HepG2 (cell line): ENCODE measurements around the gene DDX50. TPM values are rescaled to one million over a fixed set of nuclear protein-coding genes. Genes with fewer than 3 reads are reported as not detected.
A peak's percentile ranks its signal among the peaks of the same experiment; 100 is the strongest.

Experiments used
- BCL6 ChIP-seq: IDR thresholded peaks from 2 replicates; pipeline ENCODE4 v1.6.1; 2016; ENCODE audit warnings: missing genetic modification reagents, missing compliant biosample characterization
- CENPX ChIP-seq: sonication (generic); formaldehyde crosslinking; IDR thresholded peaks from 2 replicates; pipeline ENCODE4 v1.9.0; 2021; ENCODE audit warnings: mild to moderate bottlenecking, missing genetic modification reagents, moderate library complexity
- IKZF1 ChIP-seq: fragments of 450-650 bp; IDR thresholded peaks from 2 replicates; pipeline ENCODE4 v1.7.1; 2016
- MED1 ChIP-seq: sonication (generic); formaldehyde crosslinking; IDR thresholded peaks from 2 replicates; pipeline ENCODE4 v1.4.0; 2020; ENCODE audit warnings: missing genetic modification reagents
- NAIF1 ChIP-seq: sonication (generic); formaldehyde crosslinking; IDR thresholded peaks from 2 replicates; pipeline ENCODE4 v1.5.0; 2020; ENCODE audit warnings: mild to moderate bottlenecking, missing genetic modification reagents, borderline replicate concordance
- POGK ChIP-seq: sonication (generic); formaldehyde crosslinking; conservative IDR thresholded peaks from 2 replicates; pipeline ENCODE4 v1.8.0; 2022; ENCODE audit warnings: mild to moderate bottlenecking, moderate library complexity, missing genetic modification reagents
- REST ChIP-seq, 2 experiments: IDR thresholded peaks; 2 replicates each; pipeline ENCODE4 v1.6.1; 2011 to 2012; ENCODE audit warnings: low read length in 2 of 2, borderline replicate concordance in 1 of 2, low read depth in 1 of 2, mild to moderate bottlenecking in 1 of 2, moderate library complexity in 1 of 2
- SMAD1 ChIP-seq: sonication (generic); formaldehyde crosslinking; IDR thresholded peaks from 2 replicates; pipeline ENCODE4 v1.4.0; 2020; ENCODE audit warnings: missing genetic modification reagents, low read depth, mild to moderate bottlenecking, borderline replicate concordance
- STAT6 ChIP-seq: sonication (generic); formaldehyde crosslinking; IDR thresholded peaks from 2 replicates; pipeline ENCODE4 v1.4.0; 2020; ENCODE audit warnings: missing genetic modification reagents, mild to moderate bottlenecking, borderline replicate concordance
- ZBTB20 ChIP-seq: sonication (generic); formaldehyde crosslinking; IDR thresholded peaks from 2 replicates; pipeline ENCODE4 v1.8.1; 2023; ENCODE audit warnings: missing genetic modification reagents, low read depth, mild to moderate bottlenecking, borderline replicate concordance
- ZNF18 ChIP-seq: sonication (generic); formaldehyde crosslinking; IDR thresholded peaks from 2 replicates; pipeline ENCODE4 v1.8.0; 2022; ENCODE audit warnings: mild to moderate bottlenecking, missing genetic modification reagents; ENCODE audit not compliant: insufficient replicate concordance
- ZNF501 ChIP-seq: sonication (generic); formaldehyde crosslinking; IDR thresholded peaks from 2 replicates; pipeline ENCODE4 v1.5.1; 2020; ENCODE audit warnings: mild to moderate bottlenecking, moderate library complexity, missing genetic modification reagents
- ZNF564 ChIP-seq: sonication (generic); formaldehyde crosslinking; IDR thresholded peaks from 2 replicates; pipeline ENCODE4 v1.8.1; 2023; ENCODE audit warnings: mild to moderate bottlenecking, missing genetic modification reagents
- ZNF616 ChIP-seq: sonication (generic); formaldehyde crosslinking; IDR thresholded peaks from 2 replicates; pipeline ENCODE4 v1.5.0; 2020; ENCODE audit warnings: low read depth, mild to moderate bottlenecking, missing genetic modification reagents
- ZNF7 ChIP-seq: IDR thresholded peaks from 2 replicates; pipeline ENCODE4 v1.6.1; 2016; ENCODE audit warnings: missing biosample characterization, missing genetic modification reagents
- ZNF747 ChIP-seq: sonication (generic); formaldehyde crosslinking; IDR thresholded peaks from 2 replicates; pipeline ENCODE4 v1.8.1; 2023; ENCODE audit warnings: missing genetic modification reagents, mild to moderate bottlenecking, borderline replicate concordance
- ZNF772 ChIP-seq: sonication (generic); formaldehyde crosslinking; IDR thresholded peaks from 2 replicates; pipeline ENCODE4 v1.5.0; 2020; ENCODE audit warnings: mild to moderate bottlenecking, missing genetic modification reagents
- ZZZ3 ChIP-seq: sonication (generic); formaldehyde crosslinking; IDR thresholded peaks from 2 replicates; pipeline ENCODE4 v1.4.0; 2020; ENCODE audit warnings: missing genetic modification reagents, mild to moderate bottlenecking, borderline replicate concordance
- polyA plus RNA-seq, 8 experiments: library from polyadenylated mRNA; depleted of rRNA in 3 of 8; stranded (reverse) in 7 of 8; unstranded in 1 of 8; fragments of >200 nt; fragmentation: Illumina TruSeq in 4 of 8; extraction: Trizol in 4 of 8; gene quantifications; 2 replicates each; pipeline versions ENCODE4 v1.2.1 to v1.2.3, GENCODE V29; 2011 to 2016; ENCODE audit warnings: low read depth in 4 of 8, missing spikeins in 1 of 8, mixed read lengths in 1 of 8; ENCODE audit not compliant: insufficient read depth in 1 of 8
- total RNA-seq, 5 experiments: library from RNA; depleted of rRNA; stranded (reverse); fragments of >200 nt; fragmentation: Illumina TruSeq; extraction: Trizol; gene quantifications; 2 replicates each; pipeline ENCODE4 v1.2.3, GENCODE V29; 2016; ENCODE audit warnings: low read depth in 1 of 5

Gene DDX50
- total and polyA plus RNA-seq, 2 of the 13 experiments (the other 11 are each of a cell fraction or from before 2014, with no cell fraction given) = 19.0 to 38.2 TPM

GRCh38 chr10:68988530-68989316, 87.6 kb downstream of the DDX50 start, which contains the start of gene KIFBP (continued):
- TF ChIP-seq REST (IDR thresholded peaks at IDR 0.05; ENCODE audit: borderline replicate concordance in 1 of 2, low read depth in 1 of 2, low read length in 2 of 2) = no peak; a peak in 1 of 4 replicates
- TF ChIP-seq NAIF1 = peak; percentile 82
- TF ChIP-seq ZBTB20 (CRISPR knock-in tag) = no peak
- TF ChIP-seq ZNF7 = no peak
- TF ChIP-seq SMAD1 (CRISPR knock-in tag) = peak; percentile 63; the same call in 1 of the 2 replicates
- TF ChIP-seq ZNF564 = 0 out of 2 replicates have a peak, but pooled peaks have one; percentile 48
- no peak for TF ChIP-seq CENPX
- peak; percentile 45 for TF ChIP-seq ZNF18
- TF ChIP-seq POGK = peak; percentile 86
- TF ChIP-seq IKZF1 = no peak
- TF ChIP-seq BCL6 (CRISPR knock-in tag) = 0 out of 2 replicates have a peak, but pooled peaks have one; percentile 11
- peak; percentile 98 for TF ChIP-seq ZNF501
- peak; percentile 88 for TF ChIP-seq ZNF772 (CRISPR knock-in tag)
- TF ChIP-seq ZNF616 (CRISPR knock-in tag) = peak; percentile 64; the same call in 1 of the 2 replicates
- peak; percentile 43 for TF ChIP-seq ZZZ3 (CRISPR knock-in tag)
- peak; percentile 75; the same call in 1 of the 2 replicates for TF ChIP-seq STAT6 (CRISPR knock-in tag)
- peak; percentile 61 for TF ChIP-seq ZNF747 (CRISPR knock-in tag)
- TF ChIP-seq MED1 (CRISPR knock-in tag) = peak; percentile 65
